AG09309 (cell line): ENCODE data around the gene COL7A1.

Experiments
- DNase-seq: peaks from one replicate; pipeline ENCODE4 v3.0.0-alpha.2; 2010; ENCODE audit warnings: low read depth
- H3K4me3 ChIP-seq: 2 replicates; pipeline ENCODE4 v1.5.1; 2011; ENCODE audit warnings: mild to moderate bottlenecking, low read depth, low read length, moderate library complexity; ENCODE audit not compliant: control insufficient read depth
- TF ChIP-seq, protein P1 (sequence below): IDR thresholded peaks from 2 replicates; pipeline ENCODE4 v1.5.1; 2011; ENCODE audit warnings: mild to moderate bottlenecking, low read depth, low read length, inconsistent platforms; ENCODE audit not compliant: insufficient read depth, control insufficient read depth; ENCODE audit errors: missing control alignments

COL7A1 gene

DNA sequence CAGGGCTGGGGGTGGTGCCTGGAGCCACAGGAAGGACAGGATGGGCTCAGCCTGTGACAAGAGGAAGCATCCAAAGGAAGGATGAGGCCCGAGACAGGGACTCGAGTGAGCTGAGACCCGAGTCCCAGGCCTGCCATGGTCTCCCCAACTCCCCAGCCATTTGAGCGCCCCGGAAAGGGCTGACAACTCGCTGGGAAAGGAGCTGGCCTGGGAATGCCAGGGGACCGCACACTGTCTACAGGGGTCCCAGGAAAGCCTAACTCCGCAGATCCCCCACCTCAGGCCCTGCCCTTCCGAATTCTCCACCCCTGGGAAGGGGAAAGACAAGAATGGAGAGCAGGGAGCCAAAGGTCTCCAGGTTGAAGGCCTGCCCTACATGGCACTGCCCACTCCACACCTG, 70.2 kb downstream of the COL7A1 start:
- TF ChIP-seq, protein P1, sequence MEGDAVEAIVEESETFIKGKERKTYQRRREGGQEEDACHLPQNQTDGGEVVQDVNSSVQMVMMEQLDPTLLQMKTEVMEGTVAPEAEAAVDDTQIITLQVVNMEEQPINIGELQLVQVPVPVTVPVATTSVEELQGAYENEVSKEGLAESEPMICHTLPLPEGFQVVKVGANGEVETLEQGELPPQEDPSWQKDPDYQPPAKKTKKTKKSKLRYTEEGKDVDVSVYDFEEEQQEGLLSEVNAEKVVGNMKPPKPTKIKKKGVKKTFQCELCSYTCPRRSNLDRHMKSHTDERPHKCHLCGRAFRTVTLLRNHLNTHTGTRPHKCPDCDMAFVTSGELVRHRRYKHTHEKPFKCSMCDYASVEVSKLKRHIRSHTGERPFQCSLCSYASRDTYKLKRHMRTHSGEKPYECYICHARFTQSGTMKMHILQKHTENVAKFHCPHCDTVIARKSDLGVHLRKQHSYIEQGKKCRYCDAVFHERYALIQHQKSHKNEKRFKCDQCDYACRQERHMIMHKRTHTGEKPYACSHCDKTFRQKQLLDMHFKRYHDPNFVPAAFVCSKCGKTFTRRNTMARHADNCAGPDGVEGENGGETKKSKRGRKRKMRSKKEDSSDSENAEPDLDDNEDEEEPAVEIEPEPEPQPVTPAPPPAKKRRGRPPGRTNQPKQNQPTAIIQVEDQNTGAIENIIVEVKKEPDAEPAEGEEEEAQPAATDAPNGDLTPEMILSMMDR: no peak
- no peak overlapping the region for H3K4me3 ChIP-seq
- no peak for DNase-seq

DNA sequence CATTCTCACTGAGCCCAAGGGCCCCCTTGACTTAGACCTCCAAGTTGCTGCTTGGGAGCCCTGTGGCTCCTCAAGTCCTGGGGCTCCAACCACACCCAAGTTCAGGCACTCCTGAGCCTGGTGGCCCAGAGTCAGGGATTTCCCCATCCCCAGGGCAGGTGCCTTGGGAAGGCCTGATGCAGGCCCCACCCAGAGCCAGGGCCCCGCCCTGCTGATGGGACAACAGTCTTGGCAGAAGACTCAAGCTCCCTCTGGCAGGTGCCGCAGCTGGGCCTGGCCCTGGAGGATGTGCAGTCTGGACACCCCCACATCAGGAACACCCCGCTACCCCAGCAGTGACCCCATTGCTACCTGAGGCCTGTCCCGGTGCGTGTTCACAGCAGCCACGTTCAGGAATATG, 73.5 kb downstream of the COL7A1 start:
- TF ChIP-seq, protein P1: no peak
- H3K4me3 ChIP-seq: no peak overlapping the region
- no peak for DNase-seq

DNA sequence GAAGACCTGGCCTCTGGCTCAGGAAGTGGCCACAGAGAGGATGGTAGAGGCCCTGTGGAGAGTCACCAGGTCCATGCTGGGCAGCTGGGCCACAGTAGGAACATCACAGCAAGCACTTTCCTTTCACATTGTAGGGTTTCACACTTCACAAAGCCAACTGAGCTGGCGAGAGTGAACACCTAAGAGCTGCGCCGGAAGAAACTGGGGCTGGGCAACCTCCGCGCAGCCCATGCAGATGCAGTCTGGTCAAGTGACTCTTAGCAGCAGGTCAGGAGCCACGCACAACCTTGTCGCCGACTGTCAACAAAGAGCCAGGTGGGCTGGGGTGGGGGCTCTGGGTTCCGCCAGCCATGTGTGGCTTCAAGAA, 75.9 kb downstream of the COL7A1 start:
- no peak overlapping the region for H3K4me3 ChIP-seq
- TF ChIP-seq, protein P1: no peak
- no peak for DNase-seq

DNA sequence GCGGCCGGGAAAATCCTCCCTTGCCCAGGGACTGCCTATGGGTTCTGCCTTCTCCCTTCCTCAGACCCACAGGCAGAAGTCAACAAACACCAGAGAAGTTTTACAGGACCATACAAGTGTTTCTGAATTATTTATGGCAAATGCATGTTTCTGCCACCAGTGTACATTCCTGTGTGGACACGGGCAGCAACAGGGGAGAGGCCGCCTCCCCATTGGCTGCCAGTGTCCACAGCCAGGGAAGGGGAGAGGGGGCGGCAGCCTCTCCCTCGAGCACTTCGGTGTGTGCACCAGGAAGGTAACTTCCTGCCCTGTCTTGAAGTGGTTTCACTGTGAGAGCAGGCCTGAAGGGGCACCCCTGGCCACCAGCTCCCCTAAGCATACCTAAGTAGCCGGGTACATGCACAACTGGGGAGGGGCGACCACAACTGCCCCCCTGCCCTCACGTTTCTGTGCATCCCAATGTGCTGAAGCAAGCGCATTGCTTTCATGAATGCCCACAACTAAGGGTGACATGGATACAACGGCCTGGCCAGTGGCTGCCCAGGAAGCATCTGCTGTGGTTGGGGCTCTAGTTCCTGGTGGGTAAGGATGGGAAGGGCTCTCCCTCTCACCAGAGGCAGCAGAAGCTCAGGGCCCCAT, 76.4 kb downstream of the COL7A1 start:
- H3K4me3 ChIP-seq: no peak overlapping the region
- TF ChIP-seq, protein P1: no peak
- DNase-seq: no peak

DNA sequence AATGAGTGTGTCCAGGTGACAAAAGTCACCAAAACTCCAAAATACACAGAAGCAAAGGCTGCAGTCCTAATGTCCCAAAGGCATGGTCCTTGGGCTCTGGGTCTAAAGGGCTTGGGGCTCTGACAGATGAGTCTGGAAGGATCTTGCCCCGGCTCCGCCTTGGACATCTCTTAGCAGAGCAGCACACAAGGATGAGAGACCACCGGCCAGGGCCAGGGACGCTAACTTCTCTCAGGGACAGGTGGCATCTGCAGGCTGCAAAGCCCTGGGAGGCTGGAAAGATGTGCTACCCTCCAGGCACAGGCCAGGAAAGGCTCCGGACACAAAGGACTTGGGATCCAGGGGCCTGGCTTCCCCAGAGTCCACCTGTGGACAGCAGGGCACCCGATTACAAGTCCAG, 77.1 kb downstream of the COL7A1 start:
- no peak overlapping the region for H3K4me3 ChIP-seq
- DNase-seq: no peak
- TF ChIP-seq, protein P1: no peak

DNA sequence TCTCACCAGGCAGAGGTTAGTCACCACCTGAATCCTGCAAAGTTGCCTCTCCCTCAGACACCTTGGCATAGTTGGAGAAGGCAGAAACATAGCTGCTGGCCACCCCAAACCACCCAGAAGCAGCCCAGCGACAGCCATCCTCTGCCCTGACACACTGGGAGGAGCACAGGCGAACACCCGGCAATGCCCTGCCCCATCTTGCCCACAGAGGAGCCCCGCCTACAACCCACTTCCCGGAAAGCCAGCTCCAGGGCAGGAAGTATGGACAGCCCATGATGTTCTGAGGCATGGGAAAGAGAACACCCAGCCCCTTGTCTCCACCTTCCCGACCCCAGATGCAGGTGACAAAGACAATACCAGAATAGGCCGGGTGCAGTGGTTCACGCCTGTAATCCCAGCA, 78.6 kb downstream of the COL7A1 start:
- TF ChIP-seq, protein P1: no peak
- DNase-seq: no peak

DNA sequence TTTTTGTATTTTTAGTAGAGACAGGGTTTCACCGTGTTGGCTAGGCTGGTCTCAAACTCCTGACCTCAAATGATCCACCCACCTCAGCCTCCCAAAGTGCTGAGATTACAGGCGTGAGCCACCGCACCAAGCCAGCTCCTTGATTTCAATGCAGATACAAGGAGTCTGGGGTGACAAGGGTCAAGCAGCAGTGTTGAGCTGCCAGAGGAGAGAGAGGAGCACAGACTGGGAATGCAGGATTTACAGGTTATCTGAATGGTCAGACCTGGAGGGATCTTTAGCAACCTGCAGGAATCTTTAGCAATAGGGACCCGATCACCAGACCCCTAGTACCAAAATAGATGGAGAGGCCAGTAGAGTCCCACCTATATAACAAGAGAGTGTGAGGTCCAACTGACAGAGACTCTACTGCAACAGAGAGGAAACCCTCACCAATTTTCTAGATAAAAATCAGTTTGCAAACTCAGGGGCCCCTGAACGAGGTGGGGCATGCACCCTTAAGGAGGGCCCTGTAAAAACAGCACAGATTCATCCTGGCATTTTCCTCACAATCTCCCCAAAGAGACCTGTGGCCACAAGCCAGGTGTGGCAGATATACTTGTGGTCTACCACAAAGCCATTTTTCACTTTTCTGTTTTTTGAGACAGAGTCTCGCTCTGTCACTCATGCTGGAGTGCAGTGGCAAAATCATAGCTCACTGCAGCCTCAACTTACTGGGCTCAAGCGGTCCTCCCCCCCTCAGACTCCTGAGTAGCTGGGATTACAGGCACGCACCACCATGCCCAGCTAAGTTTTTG, 80.5 kb downstream of the COL7A1 start:
- TF ChIP-seq, protein P1: no peak
- H3K4me3 ChIP-seq: no peak overlapping the region
- DNase-seq: no peak

More for the DNA sequence above, 78.6 kb downstream of the COL7A1 start:
- no peak overlapping the region for H3K4me3 ChIP-seq
